ENCODE data around the gene HYAL3.

Gene HYAL3

DNA sequence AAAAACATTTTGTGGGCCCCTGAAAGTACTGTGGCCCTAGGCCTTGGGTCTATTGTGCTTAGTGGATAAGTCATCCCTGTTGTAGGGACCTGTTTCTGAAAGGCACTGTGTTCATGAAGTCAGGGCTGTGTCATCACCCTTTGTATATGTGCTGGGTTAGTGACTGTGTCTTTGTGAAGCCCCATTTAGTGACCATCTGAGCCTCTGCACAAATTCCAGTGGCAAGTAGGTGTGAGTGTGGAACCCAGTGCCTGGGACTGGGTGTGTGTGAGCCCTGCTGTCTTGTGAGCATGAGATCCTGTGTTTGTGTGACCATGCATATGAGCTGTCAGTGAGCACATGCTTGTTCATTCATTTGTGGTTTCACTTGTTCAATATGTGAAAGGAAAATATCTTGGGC lies 5.4 kb upstream of the HYAL3 start:
- H3K36me3 ChIP-seq (ENCODE audit: low read depth) = no peaks in the 10 kb centered on the region
- no peaks in the 10 kb centered on the region for H3K27me3 ChIP-seq (ENCODE audit: insufficient read depth, poor library complexity, severe bottlenecking)
- no peak overlapping the region for H3K4me3 ChIP-seq (ENCODE audit: severe bottlenecking)
- H3K9me3 ChIP-seq (ENCODE audit: severe bottlenecking) = peaks cover 19% of the 10 kb centered on the region
- DNase-seq (ENCODE audit: low spot score) = no peak
- no peak overlapping the region for H3K27ac ChIP-seq (ENCODE audit: poor library complexity, severe bottlenecking)
- peaks cover 12% of the 10 kb centered on the region for H3K4me1 ChIP-seq (ENCODE audit: insufficient read depth, poor library complexity, severe bottlenecking)
- TF ChIP-seq, protein P1, sequence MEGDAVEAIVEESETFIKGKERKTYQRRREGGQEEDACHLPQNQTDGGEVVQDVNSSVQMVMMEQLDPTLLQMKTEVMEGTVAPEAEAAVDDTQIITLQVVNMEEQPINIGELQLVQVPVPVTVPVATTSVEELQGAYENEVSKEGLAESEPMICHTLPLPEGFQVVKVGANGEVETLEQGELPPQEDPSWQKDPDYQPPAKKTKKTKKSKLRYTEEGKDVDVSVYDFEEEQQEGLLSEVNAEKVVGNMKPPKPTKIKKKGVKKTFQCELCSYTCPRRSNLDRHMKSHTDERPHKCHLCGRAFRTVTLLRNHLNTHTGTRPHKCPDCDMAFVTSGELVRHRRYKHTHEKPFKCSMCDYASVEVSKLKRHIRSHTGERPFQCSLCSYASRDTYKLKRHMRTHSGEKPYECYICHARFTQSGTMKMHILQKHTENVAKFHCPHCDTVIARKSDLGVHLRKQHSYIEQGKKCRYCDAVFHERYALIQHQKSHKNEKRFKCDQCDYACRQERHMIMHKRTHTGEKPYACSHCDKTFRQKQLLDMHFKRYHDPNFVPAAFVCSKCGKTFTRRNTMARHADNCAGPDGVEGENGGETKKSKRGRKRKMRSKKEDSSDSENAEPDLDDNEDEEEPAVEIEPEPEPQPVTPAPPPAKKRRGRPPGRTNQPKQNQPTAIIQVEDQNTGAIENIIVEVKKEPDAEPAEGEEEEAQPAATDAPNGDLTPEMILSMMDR (IDR thresholded peaks at IDR 0.05; ENCODE audit: poor library complexity, severe bottlenecking) = no peak
- ATAC-seq (ENCODE audit: low read depth) = 0 out of 3 replicates have a peak, but pooled peaks have one; percentile 8

DNA sequence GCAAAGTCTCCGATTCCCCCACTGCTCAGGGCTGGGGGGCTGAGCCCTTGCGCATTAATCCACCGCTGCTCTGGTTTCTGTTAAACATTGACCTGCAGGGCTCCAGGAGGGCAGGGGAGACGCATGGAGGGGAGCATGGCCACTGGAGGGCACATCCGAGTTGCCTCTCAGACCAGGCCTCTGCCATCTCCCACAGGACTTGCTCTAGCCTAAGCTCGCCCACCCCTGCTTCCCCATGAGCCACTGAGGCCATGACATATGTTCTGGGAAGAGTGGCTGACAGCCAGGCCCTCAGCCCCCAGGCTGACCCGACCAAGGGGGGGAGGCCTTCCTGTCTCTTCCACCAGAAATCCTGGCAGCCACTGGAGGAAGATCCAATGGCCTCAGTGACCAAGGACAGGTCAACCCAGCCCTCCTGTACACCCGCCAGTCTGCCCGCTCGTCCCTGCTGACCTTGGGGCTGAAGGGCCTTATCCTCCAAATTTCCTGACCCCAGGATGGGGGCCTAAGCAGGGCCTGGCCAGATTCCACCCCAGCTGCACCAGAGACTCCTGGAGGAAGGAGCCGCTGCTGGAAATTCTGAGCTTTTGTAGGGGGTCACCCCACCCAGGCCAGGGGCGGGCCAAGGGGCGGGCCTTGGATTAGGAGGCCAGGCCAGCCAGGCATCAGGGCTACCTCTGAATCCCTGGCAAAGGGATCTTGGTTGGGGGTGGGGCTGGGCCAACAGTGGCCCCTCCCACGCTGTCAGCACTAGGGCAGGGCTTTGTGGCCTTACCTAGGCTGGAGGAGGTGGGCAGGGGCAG lies 4.0 kb upstream of the HYAL3 start, which contains the start of gene HYAL1:
Gene HYAL1, minus strand, starts transcription at position 562 of the 803 bp plus-strand sequence. CDS start 618 bp downstream, outside the sequence.
- Histone ChIP-seq H3K27me3 (ENCODE audit: insufficient read depth, poor library complexity, severe bottlenecking) (no peaks in the 10 kb centered on the region), H3K27ac (ENCODE audit: poor library complexity, severe bottlenecking) (no peak within 1 kb of the TSS), H3K36me3 (ENCODE audit: low read depth) (no peaks in the 10 kb centered on the region), H3K4me3 (ENCODE audit: severe bottlenecking) (no peak within 1 kb of the TSS), H3K9me3 (ENCODE audit: severe bottlenecking) (peaks cover 10% of the 10 kb centered on the region), H3K4me1 (ENCODE audit: insufficient read depth, poor library complexity, severe bottlenecking) (peaks cover 9% of the 10 kb centered on the region)
- TF ChIP-seq, protein P1 (IDR thresholded peaks at IDR 0.05; ENCODE audit: poor library complexity, severe bottlenecking) = peak; percentile 20
- DNase-seq (ENCODE audit: low spot score) = no peak
- no peak for ATAC-seq (ENCODE audit: low read depth)

DNA sequence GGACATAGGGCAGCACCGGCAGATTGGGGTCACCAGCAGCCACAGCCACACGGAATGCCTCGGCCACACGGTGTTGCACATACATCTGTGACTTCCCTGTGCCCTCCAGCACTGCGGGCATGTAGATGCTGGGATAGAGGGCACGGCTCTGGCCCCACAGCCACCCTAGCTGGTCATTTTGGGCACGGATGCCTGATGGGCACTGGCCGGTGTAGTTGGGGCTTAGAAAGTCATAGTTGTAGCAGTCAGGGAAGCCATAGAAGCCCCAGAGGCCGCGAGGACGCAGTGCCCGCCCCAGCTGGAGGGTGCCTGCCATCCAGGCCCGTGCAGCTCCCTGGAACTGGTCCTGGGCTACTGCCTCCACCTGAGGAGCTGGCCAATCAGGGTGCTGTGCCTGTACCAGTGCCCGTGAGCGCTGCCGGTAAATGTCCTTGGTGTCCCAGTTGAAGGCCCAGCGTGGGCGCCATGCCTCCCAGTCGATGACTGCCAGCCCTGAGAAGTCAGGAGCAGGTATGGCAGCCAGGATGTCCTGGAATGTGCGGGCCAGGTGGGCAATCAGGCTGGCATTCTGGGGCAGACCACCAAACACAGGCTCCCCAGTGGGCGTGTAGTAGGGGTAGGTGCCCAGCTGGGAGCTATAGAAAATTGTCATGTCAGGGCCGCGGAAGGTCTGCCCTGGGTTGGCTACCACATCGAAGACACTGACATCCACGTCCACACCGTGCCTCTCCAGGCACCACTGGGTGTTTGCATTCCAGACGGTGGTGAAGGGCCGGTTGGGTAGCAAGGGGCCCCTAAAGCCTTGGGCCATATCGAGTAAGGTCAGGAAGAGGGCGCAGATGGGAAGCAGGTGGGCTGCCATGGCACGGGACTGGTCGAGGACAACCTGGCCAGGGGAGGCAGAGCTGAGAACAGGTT lies 3.1 kb upstream of the HYAL3 start:
- Histone ChIP-seq H3K9me3 (ENCODE audit: severe bottlenecking) (peaks cover 4% of the 10 kb centered on the region), H3K4me1 (ENCODE audit: insufficient read depth, poor library complexity, severe bottlenecking) (peaks cover 9% of the 10 kb centered on the region), H3K4me3 (ENCODE audit: severe bottlenecking) (no peak overlapping the region), H3K36me3 (ENCODE audit: low read depth) (no peaks in the 10 kb centered on the region), H3K27me3 (ENCODE audit: insufficient read depth, poor library complexity, severe bottlenecking) (no peaks in the 10 kb centered on the region), H3K27ac (ENCODE audit: poor library complexity, severe bottlenecking) (no peak overlapping the region)
- TF ChIP-seq, protein P1 (IDR thresholded peaks at IDR 0.05; ENCODE audit: poor library complexity, severe bottlenecking) = no peak
- no peak for DNase-seq (ENCODE audit: low spot score)
- no peak for ATAC-seq (ENCODE audit: low read depth)

DNA sequence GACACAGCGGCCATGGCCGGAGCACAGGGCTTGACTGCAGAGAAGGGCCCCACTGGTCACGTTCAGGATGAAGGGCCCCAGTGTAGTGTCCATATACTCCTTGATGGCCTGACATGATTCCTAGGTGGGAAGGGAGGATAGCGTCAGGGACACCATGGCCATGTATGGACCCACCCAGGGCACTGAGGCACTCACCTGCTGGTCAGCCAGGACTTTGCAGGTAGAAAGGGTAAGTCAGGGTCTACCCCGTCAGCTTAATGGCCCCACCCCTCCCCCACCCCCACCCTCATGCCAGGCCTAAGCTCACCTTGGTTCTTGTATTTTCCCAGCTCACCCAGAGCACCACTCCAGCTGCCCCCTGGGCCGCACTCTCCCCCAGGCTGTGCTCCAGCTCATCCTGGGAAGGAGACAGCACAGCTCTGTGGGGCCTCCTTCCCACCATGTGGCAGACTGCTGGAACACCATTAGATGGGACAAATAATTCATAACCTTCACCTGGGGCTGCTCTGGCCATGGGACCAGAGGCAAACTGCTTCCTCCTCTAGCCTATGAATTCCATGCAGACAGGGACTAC lies 1.6 kb upstream of the HYAL3 start:
- TF ChIP-seq, protein P1 (IDR thresholded peaks at IDR 0.05; ENCODE audit: poor library complexity, severe bottlenecking) = no peak
- Histone ChIP-seq H3K27me3 (ENCODE audit: insufficient read depth, poor library complexity, severe bottlenecking) (no peaks in the 10 kb centered on the region), H3K27ac (ENCODE audit: poor library complexity, severe bottlenecking) (peak overlapping the region; percentile 95), H3K4me1 (ENCODE audit: insufficient read depth, poor library complexity, severe bottlenecking) (peaks cover 9% of the 10 kb centered on the region), H3K36me3 (ENCODE audit: low read depth) (no peaks in the 10 kb centered on the region), H3K9me3 (ENCODE audit: severe bottlenecking) (no peaks in the 10 kb centered on the region), H3K4me3 (ENCODE audit: severe bottlenecking) (peak overlapping the region; percentile 30)
- no peak for ATAC-seq (ENCODE audit: low read depth)
- no peak for DNase-seq (ENCODE audit: low spot score)
